GM21737 (cell line): Measurements from ENCODE around the gene KIF18B.

Source experiments
- ATAC-seq: cut with Tn5 transposase; IDR thresholded peaks from one replicate; pipeline ENCODE4 v1.9.1; 2021; ENCODE audit warnings: mild to moderate bottlenecking, moderate library complexity; ENCODE audit not compliant: unreplicated experiment

KIF18B gene

DNA sequence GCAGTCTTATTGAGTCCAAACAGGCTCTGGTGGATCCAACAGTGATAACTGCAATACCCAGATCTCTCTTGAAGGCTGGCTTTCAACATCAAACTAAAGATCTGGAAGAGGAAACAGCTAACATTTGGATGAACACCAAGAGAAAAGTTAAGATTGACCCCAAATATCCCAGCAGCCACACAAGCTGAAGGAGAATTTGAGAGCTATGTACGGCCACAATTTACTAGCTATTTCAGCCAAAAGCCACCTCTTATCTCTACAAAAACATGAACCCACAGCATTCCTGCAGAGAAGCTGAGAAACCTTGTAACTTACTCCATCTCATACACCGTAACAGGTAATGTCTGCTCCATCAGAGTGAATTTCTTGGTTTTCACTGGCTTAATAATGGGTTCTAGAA is 62.6 kb downstream of the KIF18B start:
- no peak for ATAC-seq

DNA sequence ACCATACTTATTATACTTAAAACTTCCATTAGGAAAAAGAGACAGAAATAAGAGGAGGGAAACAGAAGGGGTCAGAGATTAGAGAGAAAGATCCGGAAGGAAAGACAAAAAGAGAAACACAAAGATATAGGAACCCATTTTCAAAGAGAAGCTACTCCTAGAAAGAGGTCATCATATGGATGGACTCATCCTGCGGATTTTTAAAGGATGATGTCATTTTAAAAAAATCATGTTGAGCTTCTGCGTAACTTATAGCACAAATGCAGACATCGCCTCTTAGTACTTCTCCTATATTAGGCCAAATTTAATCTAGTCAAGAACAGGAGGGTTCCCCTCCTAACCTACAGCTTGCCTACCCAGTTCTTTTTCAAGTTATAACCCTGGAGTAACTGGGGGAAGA is 66.4 kb downstream of the KIF18B start:
- ATAC-seq: no peak

DNA sequence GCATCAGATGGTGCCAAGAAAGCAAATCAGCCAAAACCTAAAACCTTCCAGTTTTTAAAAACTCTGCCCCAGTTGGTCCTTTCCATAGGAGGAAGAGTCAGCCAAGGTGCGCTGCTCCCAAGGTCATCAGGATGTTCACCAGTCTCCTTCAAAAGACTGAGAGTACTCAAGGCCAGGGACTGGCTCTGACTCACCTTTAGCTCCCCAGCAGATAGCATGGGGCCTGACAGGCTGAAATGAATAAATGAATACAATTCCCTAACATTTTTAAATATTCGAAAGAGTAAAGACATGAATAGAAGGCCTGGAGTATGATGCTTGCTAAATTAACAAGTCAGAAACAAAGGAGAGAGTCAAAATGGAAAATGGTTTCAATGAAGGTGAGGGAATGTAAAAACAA is 67.5 kb downstream of the KIF18B start:
- ATAC-seq: no peak

- no peak for ATAC-seq
Observed at GRCh38 chr17:44879376-44879775, 68.2 kb downstream of the KIF18B start.

- ATAC-seq: no peak
Observed at GRCh38 chr17:44878627-44879221, 68.8 kb downstream of the KIF18B start.

GRCh38 chr17:44877121-44877520 is 70.5 kb downstream of the KIF18B start:
- no peak for ATAC-seq

DNA sequence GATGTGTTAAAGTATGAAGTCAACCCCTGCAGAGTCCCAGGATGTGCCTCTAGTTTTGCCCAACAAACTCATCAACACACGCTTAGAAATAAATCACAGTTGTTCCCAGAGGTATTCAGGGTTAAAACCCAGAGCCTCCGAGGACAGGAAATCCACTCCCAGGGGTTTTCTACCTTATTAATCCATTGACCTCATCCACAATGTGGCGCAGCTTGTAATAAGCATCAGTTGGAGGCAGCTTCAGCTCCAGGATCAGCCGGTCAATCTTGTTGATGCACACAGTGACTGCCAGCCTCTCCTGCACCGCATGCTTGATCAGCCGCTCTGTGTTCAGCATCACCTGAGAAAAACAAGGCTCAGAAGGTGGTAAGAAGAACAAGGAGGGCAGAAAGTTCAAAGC is 71.8 kb downstream of the KIF18B start:
- no peak for ATAC-seq
